Chondrocyte (in vitro differentiated cells): ENCODE results near the gene MBNL1. TPM values are rescaled to one million over a fixed set of nuclear protein-coding genes. Genes with fewer than 3 reads are reported as not detected.

Source experiments
- DNase-seq: peaks from one replicate; pipeline ENCODE4 v3.0.0; 2021; ENCODE audit warnings: mixed read lengths, low spot score
- H3K27ac Mint-ChIP-seq: one replicate; pipeline ENCODE4 v1.8.0; 2021; ENCODE audit warnings: mild to moderate bottlenecking, moderate library complexity, mixed read lengths; ENCODE audit not compliant: unreplicated experiment
- H3K27me3 Mint-ChIP-seq: 2 replicates; pipeline ENCODE4 v1.8.0; 2021; ENCODE audit warnings: low read depth, mixed read lengths
- H3K36me3 Mint-ChIP-seq: 2 replicates; pipeline ENCODE4 v1.8.0; 2021; ENCODE audit warnings: low read depth, mixed read lengths
- H3K4me1 Mint-ChIP-seq: 2 replicates; pipeline ENCODE4 v1.8.0; 2021; ENCODE audit warnings: low read depth, mild to moderate bottlenecking, mixed read lengths
- H3K4me3 Mint-ChIP-seq: one replicate; pipeline ENCODE4 v1.8.0; 2021; ENCODE audit warnings: mild to moderate bottlenecking, moderate library complexity, mixed read lengths; ENCODE audit not compliant: unreplicated experiment
- H3K9me3 Mint-ChIP-seq: 2 replicates; pipeline ENCODE4 v1.8.0; 2021; ENCODE audit warnings: low read depth, mixed read lengths
- total RNA-seq: library from RNA; stranded (reverse); gene quantifications from 3 replicates; pipeline ENCODE4 v1.2.1, GENCODE V29; 2021
- TF ChIP-seq, protein P1 (sequence below): fragments of 200-600 bp; sonication (generic); IDR thresholded peaks from 2 replicates; pipeline ENCODE4 v1.5.0; 2021; ENCODE audit warnings: antibody characterized with exemption, mild to moderate bottlenecking, moderate library complexity

The MBNL1 gene
- total RNA-seq, 1 donor from 2014 or later, result 166 TPM

- TF ChIP-seq, protein P1, sequence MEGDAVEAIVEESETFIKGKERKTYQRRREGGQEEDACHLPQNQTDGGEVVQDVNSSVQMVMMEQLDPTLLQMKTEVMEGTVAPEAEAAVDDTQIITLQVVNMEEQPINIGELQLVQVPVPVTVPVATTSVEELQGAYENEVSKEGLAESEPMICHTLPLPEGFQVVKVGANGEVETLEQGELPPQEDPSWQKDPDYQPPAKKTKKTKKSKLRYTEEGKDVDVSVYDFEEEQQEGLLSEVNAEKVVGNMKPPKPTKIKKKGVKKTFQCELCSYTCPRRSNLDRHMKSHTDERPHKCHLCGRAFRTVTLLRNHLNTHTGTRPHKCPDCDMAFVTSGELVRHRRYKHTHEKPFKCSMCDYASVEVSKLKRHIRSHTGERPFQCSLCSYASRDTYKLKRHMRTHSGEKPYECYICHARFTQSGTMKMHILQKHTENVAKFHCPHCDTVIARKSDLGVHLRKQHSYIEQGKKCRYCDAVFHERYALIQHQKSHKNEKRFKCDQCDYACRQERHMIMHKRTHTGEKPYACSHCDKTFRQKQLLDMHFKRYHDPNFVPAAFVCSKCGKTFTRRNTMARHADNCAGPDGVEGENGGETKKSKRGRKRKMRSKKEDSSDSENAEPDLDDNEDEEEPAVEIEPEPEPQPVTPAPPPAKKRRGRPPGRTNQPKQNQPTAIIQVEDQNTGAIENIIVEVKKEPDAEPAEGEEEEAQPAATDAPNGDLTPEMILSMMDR, result no peak
- H3K36me3 Mint-ChIP-seq, result no peaks in the 10 kb centered on the region
- H3K27me3 Mint-ChIP-seq, result no peaks in the 10 kb centered on the region
- no peak for DNase-seq
- H3K4me1 Mint-ChIP-seq, result peaks cover 10% of the 10 kb centered on the region
- H3K27ac Mint-ChIP-seq, result no peak overlapping the region
- no peaks in the 10 kb centered on the region for H3K9me3 Mint-ChIP-seq
- H3K4me3 Mint-ChIP-seq, result no peak overlapping the region
Measured at GRCh38 chr3:152252755-152253154, 16.0 kb upstream of the MBNL1 start.

DNA sequence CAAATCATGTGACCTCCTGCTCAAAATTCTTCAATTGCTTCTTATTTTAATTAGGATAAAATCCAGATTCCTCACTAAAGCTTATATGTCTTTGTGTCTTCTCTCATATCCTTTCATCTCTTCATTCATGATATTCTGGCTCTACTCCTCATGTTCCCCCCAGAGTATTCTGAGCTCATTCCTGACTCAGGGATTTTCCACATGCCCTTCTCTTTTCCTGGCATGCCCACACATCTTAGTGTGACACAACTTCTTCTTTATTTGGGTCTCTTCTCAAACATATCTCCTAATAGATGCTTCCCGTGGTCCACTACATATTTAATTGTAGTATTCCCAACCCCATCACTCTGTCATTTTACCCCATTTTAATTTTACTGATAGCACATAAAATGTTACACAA, 15.2 kb upstream of the MBNL1 start:
- Mint-ChIP-seq H3K27me3 (no peaks in the 10 kb centered on the region), H3K4me3 (no peak overlapping the region), H3K9me3 (no peaks in the 10 kb centered on the region)

DNA sequence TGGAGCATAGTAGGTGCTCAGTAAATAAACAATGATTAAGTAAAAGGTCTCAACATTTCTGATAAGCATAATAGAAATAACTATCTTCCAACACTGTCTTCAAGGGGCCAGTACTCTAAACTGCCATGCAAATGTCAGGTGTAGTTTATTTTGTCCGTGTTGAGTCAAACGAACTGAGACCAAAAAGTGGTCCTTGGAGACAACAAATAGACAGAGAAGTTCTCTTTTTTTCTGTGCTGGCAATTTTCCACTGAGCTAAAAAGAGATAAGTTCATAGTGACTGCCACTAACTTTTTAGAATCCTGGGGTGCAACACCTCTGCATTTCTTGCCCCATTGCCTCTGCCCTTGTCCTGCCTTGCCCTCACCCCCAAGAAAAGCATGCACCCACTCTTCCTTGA, 14.7 kb upstream of the MBNL1 start:
- no peaks in the 10 kb centered on the region for H3K27me3 Mint-ChIP-seq
- no peak overlapping the region for H3K27ac Mint-ChIP-seq
- peaks cover 20% of the 10 kb centered on the region for H3K4me1 Mint-ChIP-seq
- H3K9me3 Mint-ChIP-seq, result no peaks in the 10 kb centered on the region
- no peaks in the 10 kb centered on the region for H3K36me3 Mint-ChIP-seq
- DNase-seq, result no peak
- H3K4me3 Mint-ChIP-seq, result no peak overlapping the region
- TF ChIP-seq, protein P1, result no peak

More for the DNA sequence above, 15.2 kb upstream of the MBNL1 start:
- Mint-ChIP-seq H3K4me1 (peaks cover 15% of the 10 kb centered on the region), H3K36me3 (no peaks in the 10 kb centered on the region), H3K27ac (no peak overlapping the region)
- TF ChIP-seq, protein P1, result no peak
- no peak for DNase-seq

DNA sequence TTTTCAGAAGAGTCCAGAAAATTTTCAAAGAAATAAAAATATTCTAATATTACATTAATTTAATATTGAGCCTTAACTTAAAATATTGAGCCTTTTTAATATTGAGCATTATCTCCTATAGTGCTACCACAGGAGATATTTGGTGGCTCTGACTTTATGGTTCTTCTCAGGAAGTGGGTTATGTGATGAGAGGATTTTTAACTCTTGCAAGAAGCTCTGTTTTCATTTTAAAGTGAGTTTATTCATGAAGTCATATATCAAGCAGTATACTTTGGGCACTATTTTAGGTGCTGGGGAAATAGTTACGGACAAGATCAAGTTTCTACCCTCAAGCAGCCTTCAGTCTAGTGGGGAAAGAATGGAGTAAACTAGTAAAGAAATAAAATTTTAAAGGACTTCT, 13.4 kb upstream of the MBNL1 start:
- TF ChIP-seq, protein P1, result no peak
- Mint-ChIP-seq H3K9me3 (no peaks in the 10 kb centered on the region), H3K36me3 (no peaks in the 10 kb centered on the region), H3K4me3 (no peak overlapping the region), H3K4me1 (peaks cover 28% of the 10 kb centered on the region), H3K27ac (no peak overlapping the region), H3K27me3 (no peaks in the 10 kb centered on the region)
- DNase-seq, result no peak

DNA sequence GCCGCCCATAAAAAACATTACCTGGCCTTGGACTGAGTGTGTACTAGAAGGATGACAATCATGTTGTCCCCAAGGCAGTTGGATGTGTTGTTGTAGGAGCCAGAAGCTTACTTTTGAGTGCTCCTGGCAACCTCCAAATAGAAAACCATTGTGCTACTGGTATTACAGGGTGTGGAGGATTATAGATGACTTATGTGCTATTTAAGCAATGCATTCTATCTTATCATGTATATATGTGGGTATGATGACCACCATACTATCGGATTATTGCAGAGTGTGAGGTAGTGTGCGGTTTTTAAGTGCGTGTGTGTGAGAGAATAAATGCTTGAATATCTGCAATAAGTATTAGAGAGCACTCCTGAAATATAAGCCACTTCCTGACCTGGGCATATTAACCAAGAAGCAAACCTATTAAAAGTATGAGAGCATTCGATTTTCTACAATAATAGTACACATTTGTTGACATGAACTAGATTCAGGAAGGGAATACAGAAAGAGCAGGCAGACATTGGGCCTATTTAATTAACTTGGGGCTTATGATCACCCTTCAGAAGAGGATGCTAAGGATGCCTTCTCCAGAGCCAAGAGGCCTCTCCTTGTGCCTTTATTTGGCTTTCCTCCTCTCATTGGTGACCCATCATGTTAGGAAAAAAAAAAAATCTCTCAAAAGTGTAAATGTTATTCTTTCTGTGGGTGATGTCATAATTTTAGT, 11.7 kb upstream of the MBNL1 start:
- Mint-ChIP-seq H3K4me1 (peaks cover 28% of the 10 kb centered on the region), H3K27ac (peak overlapping the region; percentile 66), H3K4me3 (no peak overlapping the region), H3K27me3 (no peaks in the 10 kb centered on the region), H3K9me3 (no peaks in the 10 kb centered on the region), H3K36me3 (no peaks in the 10 kb centered on the region)
- no peak for DNase-seq
- TF ChIP-seq, protein P1, result no peak
